Measurements from ENCODE around the gene PTPDC1.

The PTPDC1 gene, protein sequence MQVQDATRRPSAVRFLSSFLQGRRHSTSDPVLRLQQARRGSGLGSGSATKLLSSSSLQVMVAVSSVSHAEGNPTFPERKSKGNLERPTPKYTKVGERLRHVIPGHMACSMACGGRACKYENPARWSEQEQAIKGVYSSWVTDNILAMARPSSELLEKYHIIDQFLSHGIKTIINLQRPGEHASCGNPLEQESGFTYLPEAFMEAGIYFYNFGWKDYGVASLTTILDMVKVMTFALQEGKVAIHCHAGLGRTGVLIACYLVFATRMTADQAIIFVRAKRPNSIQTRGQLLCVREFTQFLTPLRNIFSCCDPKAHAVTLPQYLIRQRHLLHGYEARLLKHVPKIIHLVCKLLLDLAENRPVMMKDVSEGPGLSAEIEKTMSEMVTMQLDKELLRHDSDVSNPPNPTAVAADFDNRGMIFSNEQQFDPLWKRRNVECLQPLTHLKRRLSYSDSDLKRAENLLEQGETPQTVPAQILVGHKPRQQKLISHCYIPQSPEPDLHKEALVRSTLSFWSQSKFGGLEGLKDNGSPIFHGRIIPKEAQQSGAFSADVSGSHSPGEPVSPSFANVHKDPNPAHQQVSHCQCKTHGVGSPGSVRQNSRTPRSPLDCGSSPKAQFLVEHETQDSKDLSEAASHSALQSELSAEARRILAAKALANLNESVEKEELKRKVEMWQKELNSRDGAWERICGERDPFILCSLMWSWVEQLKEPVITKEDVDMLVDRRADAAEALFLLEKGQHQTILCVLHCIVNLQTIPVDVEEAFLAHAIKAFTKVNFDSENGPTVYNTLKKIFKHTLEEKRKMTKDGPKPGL

GRCh38 chr9:94084314-94084713 lies at the start of gene PTPDC1:
Gene PTPDC1 (plus strand): TSS chr9:94084464. CDS start chr9:94084531, 67 bp downstream.
- DNase-seq, result no peak

GRCh38 chr9:94034511-94034910 lies 49.8 kb upstream of the PTPDC1 start:
- DNase-seq, result no peak

GRCh38 chr9:94039786-94040185 lies 44.5 kb upstream of the PTPDC1 start:
- DNase-seq, result no peak

- DNase-seq, result no peak
Measured at GRCh38 chr9:94042516-94043360, 41.5 kb upstream of the PTPDC1 start.

DNA sequence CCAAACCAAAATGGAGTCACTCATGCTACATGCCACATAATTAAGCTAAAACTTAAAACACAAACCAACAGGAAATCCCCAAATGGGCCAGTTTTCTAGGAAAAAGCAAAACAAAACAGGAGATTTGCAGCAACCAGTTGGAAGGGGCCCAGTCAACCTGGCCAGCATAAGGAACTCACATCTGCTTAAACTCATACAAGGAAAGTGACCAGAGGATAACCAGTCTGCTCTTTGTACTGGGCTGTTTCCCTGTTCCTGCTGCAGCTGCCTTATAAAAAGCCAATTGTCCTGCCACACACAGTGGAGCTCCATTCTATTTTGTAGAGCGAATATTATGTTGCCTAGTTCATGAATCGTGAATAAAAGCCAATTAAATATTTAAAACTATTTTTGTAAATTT lies 29.5 kb upstream of the PTPDC1 start:
- no peak for DNase-seq

DNA sequence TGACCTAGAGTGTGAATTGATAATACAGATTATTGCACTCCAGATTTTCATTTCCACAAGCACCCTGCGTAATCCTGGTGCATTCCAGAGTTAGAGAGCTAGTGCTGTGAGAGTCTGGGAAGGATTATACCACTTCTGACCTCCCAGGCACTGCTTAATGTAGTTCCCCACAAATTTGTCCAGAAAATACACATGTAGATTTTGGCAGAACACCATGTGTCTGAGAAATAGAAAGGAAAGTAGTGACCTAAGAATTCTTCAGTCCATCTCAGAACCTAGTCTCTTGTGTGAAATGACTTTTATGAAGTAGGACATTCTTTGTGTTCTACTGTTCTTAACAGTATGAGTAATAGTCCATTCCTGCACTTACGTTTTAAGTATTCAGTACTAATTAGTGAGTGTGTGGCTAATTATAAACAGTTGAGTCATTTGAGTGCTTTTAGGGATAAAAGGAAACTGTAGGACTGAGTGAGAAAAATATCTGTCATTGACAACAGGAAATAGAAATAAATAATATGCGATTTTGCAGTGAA lies 27.8 kb upstream of the PTPDC1 start:
- DNase-seq, result no peak

GRCh38 chr9:94057918-94058317 lies 26.3 kb upstream of the PTPDC1 start:
- DNase-seq, result no peak

GRCh38 chr9:94061864-94062263 lies 22.4 kb upstream of the PTPDC1 start:
- DNase-seq, result no peak

DNA sequence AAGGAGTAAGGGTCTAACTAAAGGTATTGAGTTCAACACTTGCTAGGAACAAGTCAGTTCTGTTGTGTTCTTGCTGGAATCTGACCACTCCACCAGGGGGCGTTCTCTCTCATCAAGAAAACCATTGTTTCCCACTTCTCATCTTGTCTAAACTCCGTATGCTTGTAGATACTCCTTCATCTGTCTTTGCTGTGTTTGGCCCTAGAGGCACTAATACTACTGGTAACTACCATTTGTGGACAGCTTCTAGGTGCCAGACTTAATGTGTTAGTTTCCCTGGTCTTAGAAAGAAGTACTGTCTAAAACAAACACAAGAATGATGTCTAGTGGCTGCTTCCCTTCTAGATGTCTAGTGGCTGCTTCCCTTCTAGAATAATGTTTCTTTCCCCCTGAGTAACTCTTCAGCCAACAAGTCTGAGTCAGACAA lies 18.7 kb upstream of the PTPDC1 start:
- peak; percentile 72 for DNase-seq

GRCh38 chr9:94068257-94068656 lies 16.0 kb upstream of the PTPDC1 start:
- no peak for DNase-seq

DNA sequence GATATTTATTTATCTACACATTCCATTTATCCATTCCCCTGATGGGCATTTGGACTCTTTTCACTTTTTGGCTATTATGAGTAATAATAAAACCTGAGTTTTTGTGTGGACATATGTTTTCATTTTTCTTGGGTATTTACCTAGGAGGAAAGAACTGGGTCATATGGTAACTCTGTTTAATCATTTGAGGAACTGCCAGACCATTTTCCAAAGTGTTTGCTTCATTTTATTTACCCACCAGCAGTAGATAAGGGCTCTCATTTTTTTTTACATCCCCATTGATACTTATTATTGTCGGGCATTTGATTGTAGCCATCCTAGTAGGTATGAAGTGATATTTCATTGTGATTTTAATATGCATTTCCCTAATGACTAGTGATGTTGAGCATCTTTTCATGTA lies 7.7 kb upstream of the PTPDC1 start:
- no peak for DNase-seq

DNA sequence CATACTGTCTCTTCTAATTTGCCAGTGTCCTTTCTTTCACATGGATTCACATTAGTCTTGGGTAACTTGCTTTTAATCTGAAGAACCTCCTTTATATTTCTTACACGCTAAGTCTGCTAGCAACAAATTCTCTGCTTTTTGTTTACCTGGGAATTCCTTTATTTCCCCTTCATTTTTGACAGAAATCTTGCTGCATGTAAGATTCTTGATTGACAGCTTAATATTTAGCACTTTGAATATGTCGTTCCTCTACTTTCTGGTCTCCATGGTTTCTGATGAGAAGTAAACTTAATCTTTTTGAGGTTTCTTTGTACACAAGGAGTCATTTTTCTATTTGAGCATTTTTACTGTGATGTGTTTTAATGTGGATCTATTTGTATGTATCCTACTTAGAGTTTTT lies 6.2 kb upstream of the PTPDC1 start:
- DNase-seq, result no peak

GRCh38 chr9:94079236-94079635 lies 5.0 kb upstream of the PTPDC1 start:
- no peak for DNase-seq

DNA sequence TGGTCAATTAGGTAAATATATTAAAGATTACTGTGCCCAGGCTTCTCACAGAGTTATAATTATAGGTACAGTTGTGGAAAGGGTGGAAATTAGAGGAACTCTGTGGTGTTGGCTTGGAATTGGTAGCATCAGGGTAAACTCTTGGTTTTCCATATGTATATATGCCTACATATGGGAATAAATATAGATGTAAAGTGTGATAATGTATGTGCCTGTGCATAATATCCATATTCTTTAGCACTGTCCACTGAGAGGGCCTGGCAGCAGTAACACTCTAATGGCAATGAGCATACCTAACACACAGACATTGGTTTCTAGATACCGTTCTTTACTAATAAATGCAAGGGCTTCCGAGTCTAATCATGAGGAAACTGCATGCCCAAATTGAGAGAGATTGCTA lies 4.0 kb upstream of the PTPDC1 start:
- DNase-seq, result no peak

GRCh38 chr9:94081435-94081834 lies 2.8 kb upstream of the PTPDC1 start:
- DNase-seq, result no peak

DNA sequence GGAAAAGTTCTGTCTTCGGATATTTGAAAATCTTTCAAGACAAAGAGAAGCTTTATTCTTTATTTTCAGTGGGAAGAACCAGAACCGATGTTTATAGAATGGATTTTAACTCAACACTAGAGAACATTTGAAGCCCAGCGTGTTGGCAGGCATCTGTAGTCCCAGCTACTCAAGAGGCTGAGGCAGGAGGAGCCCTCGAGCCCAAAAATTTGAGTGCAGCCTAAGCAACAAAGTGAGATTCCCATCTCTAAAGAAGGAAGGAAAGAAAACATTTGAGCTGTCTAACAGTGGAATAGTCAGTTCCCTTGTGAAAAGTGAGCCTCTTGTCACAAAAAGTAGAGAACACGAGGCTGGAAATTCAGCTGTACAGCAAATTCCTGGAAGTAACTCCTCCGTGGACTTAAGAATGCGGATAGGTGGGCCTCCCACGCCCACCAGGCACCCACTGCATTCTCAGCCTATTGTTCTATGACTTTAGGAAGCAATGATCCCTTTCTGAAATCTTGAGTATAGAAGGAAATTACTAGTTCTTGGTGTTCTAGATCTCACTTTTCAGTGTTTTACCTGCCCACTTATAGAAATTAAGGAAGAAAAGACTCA lies 2.3 kb upstream of the PTPDC1 start:
- no peak for DNase-seq

- DNase-seq, result no peak
Measured at GRCh38 chr9:94082553-94082952, 1.7 kb upstream of the PTPDC1 start.

DNA sequence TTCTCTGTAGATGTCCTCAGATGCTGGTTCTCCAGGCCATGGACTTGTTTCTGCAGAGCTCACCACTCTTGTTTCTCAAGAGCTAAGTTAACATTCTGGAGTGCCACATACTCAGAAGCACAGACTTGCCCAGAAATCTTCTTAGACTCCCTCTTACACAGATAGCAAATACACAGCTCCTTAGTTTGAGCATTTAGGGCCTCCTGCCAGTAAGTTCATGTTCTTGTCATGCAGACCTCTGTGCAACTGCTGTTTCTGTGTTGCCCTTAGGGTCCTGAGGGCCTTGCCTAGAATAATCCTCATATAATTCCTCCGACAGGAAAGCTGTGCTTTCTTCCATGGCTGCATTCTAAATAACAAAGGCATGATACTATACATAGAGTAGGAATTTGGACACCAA lies 1.3 kb upstream of the PTPDC1 start:
- no peak for DNase-seq

GRCh38 chr9:94083384-94083783 lies 880 bp upstream of the PTPDC1 start:
- DNase-seq, result no peak

DNA sequence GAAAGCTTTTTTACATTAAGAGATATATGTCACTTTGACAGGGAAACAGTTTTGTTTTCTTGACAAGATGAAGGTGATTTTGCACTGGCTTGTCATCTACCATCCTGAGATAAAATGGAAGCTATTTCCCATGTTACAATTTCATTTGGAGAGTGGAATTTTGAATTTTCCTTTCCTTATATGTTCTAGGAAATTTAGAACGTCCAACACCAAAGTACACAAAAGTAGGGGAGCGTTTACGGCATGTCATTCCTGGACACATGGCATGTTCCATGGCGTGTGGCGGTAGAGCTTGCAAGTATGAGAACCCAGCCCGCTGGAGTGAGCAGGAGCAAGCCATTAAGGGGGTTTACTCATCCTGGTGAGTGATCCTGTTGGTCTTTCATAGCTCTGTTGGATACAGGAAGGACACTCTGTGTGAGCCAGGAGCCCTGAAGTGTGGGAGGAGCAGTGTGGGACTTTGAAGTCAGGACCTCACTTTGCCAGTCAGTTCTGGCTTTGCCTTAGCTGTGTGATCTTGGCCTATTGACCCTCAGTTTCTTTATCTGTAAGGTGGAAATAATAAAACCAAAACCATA lies 887 bp downstream of the PTPDC1 start:
- DNase-seq, result no peak

- peak; percentile 58 for DNase-seq
Measured at GRCh38 chr9:94086486-94087345, 2.5 kb downstream of the PTPDC1 start.

Data from NCI-H1105 (cell line).